Tibial nerve (tissue), 4 donors: ENCODE measurements around the gene LONP1. TPM values are rescaled to one million over a fixed set of nuclear protein-coding genes. Genes with fewer than 3 reads are reported as not detected.

Experiments
- DNase-seq, 2 donors: peaks; one replicate each; pipeline ENCODE4 v3.0.0-alpha.2; 2019; ENCODE audit warnings: low spot score in 2 of 2
- H3K27ac ChIP-seq, 4 donors: fragments of 200-600 bp; sonication (generic) in 3 of 4; one replicate each; pipeline ENCODE4 v1.5.1; 2017 to 2019; ENCODE audit warnings: mild to moderate bottlenecking in 1 of 4
- H3K27me3 ChIP-seq, 2 donors: fragments of 200-600 bp; sonication (generic) in 1 of 2; one replicate each; pipeline versions ENCODE4 v1.5.1 to v1.6.0; 2017 to 2019
- H3K36me3 ChIP-seq, 3 donors: fragments of 200-600 bp; sonication (generic); one replicate each; pipeline ENCODE4 v1.5.1; 2018 to 2019
- H3K4me1 ChIP-seq, 4 donors: fragments of 200-600 bp; sonication (generic) in 3 of 4; one replicate each; pipeline ENCODE4 v1.5.1; 2017 to 2019
- H3K4me3 ChIP-seq, 4 donors: fragments of 200-600 bp; sonication (generic) in 3 of 4; one replicate each; pipeline ENCODE4 v1.5.1; 2017 to 2019; ENCODE audit warnings: mild to moderate bottlenecking in 1 of 4, moderate library complexity in 1 of 4
- H3K9me3 ChIP-seq, 4 donors: fragments of 200-600 bp; sonication (generic) in 3 of 4; one replicate each; pipeline ENCODE4 v1.5.1; 2017 to 2019
- CTCF ChIP-seq, 5 experiments: fragments of 200-600 bp in 3 of 5; fragments of 450-650 bp in 2 of 5; sonication (generic) in 3 of 5; IDR thresholded peaks; one replicate each; pipeline ENCODE4 v1.5.1; 2016 to 2019; ENCODE audit warnings: antibody characterized with exemption in 5 of 5, mild to moderate bottlenecking in 3 of 5, moderate library complexity in 2 of 5
- EP300 ChIP-seq, 2 donors: sonication (generic); formaldehyde crosslinking; IDR thresholded peaks; one replicate each; pipeline ENCODE4 v1.6.1; 2017; ENCODE audit warnings: antibody characterized with exemption in 2 of 2, mild to moderate bottlenecking in 1 of 2
- POLR2A ChIP-seq, 2 donors: fragments of 450-650 bp; IDR thresholded peaks; one replicate each; pipeline ENCODE4 v1.6.1; 2017; ENCODE audit warnings: antibody characterized with exemption in 2 of 2, mild to moderate bottlenecking in 2 of 2, moderate library complexity in 2 of 2
- WGBS, 2 donors: methylation state at CpG; one replicate each; pipeline ENCODE4 v1.1.5; 2018; 5-methylcytosine and 5-hydroxymethylcytosine counted together
- total RNA-seq, 4 donors: library from RNA; depleted of rRNA; stranded (reverse); fragments of >200 nt; gene quantifications; one replicate each; pipeline ENCODE4 v1.1.0, GENCODE V29; 2016

The LONP1 gene
- total RNA-seq, 4 donors from 2014 or later, result 107 to 116 (median 110) TPM

DNA sequence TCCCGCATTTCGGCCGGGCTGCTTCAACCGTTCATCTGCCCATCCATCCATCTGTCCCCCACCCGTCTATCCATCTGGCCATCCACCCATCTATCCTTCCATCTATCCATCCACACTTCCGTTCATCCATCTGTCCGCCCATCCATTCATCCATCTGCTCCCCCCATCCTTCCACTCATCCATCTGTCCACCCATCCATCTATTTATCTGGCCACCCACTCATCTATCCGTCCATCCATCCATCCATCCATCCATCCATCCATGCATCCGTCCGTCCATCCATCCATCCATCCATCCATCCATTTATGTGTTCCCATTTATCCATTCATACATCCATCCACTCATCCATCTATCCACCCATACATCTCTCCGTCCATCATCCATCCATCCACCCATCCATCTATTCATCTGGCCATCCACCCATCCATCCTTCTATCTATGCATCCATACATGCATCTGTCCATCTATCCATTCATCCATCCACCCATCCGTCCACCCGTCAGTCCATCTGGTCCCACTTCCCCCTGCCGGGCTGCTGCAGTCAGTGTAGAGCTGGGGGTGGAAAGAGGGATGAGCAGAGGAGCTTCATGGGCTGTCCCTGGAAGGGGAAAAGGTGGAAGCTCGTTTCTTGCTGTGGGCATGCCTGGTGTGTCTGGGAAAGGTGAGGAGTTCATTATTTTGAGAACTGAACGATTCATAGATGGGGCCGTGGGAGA, 38.4 kb downstream of the LONP1 start:
- Histone ChIP-seq H3K27me3 (no peaks in the 10 kb centered on the region), H3K36me3 (peaks cover 0 to 20% (median 0%) of the 10 kb centered on the region in 3 donors), H3K4me1 (peaks cover 0 to 34% (median 8%) of the 10 kb centered on the region in 4 donors), H3K9me3 (no peaks in the 10 kb centered on the region), H3K4me3 (peak overlapping the region in 3 of 4 donors; percentile 83 to 98 (median 94)), H3K27ac (peak overlapping the region in 3 of 4 donors; percentile 93 to 96 (median 95))
- 64 to 65% methylated on average over 17 of the region's 17 CpGs for WGBS, 2 donors
- no peak for TF ChIP-seq POLR2A (IDR thresholded peaks at IDR 0.05)
- TF ChIP-seq CTCF (IDR thresholded peaks at IDR 0.05), result no peak
- no peak for TF ChIP-seq EP300 (IDR thresholded peaks at IDR 0.05)
- DNase-seq, result no peak

GRCh38 chr19:5680437-5681368, 39.2 kb downstream of the LONP1 start, which contains the start of the genes HSD11B1L and MICOS13:
TSS of gene HSD11B1L (plus strand) at chr19:5681027. CDS start at chr19:5684833, 3,806 bp downstream.
TSS of gene MICOS13 (minus strand) at chr19:5680516. CDS start at chr19:5680486, 30 bp downstream.
- Histone ChIP-seq H3K9me3 (no peaks in the 10 kb centered on the region), H3K27ac (peak within 1 kb of the TSS; percentile 92 to 96 (median 94)), H3K4me3 (peak within 1 kb of the TSS; percentile 61 to 98 (median 88)), H3K27me3 (no peaks in the 10 kb centered on the region), H3K36me3 (peaks cover 0 to 20% (median 0%) of the 10 kb centered on the region in 3 donors), H3K4me1 (peaks cover 0 to 28% (median 8%) of the 10 kb centered on the region in 4 donors)
- WGBS, 2 donors, result 1% methylated on average over 31 to 65 of the region's 94 CpGs
- peak; percentile 99 for DNase-seq
- TF ChIP-seq EP300 (IDR thresholded peaks at IDR 0.05) (peak; percentile 89 to 94), POLR2A (IDR thresholded peaks at IDR 0.05) (peak in 1 of 2 donors; percentile 46), CTCF (IDR thresholded peaks at IDR 0.05) (peak in 1 of 5 experiments; percentile 47)

- peak in 1 of 2 donors; percentile 11 for DNase-seq
Observed at GRCh38 chr19:5680084-5680436, 39.9 kb downstream of the LONP1 start.

GRCh38 chr19:5679289-5680083, 40.5 kb downstream of the LONP1 start:
- WGBS, 2 donors, result 26 to 30% methylated on average over 17 to 23 of the region's 26 CpGs

More at GRCh38 chr19:5680084-5680436, 39.9 kb downstream of the LONP1 start:
- H3K4me1 ChIP-seq, result peaks cover 0 to 28% (median 8%) of the 10 kb centered on the region in 4 donors
- H3K36me3 ChIP-seq, result peaks cover 0 to 20% (median 0%) of the 10 kb centered on the region in 3 donors
- WGBS, 2 donors, result 0 to 1% methylated on average over 18 to 21 of the region's 23 CpGs
- TF ChIP-seq CTCF (IDR thresholded peaks at IDR 0.05) (peak in 1 of 5 experiments; percentile 8), POLR2A (IDR thresholded peaks at IDR 0.05) (no peak)
- peak overlapping the region; percentile 92 to 96 (median 94) for H3K27ac ChIP-seq
- H3K4me3 ChIP-seq, result peak overlapping the region; percentile 61 to 98 (median 88)
- no peaks in the 10 kb centered on the region for H3K9me3 ChIP-seq
- no peaks in the 10 kb centered on the region for H3K27me3 ChIP-seq

More at GRCh38 chr19:5679289-5680083, 40.5 kb downstream of the LONP1 start:
- TF ChIP-seq CTCF (IDR thresholded peaks at IDR 0.05), result no peak
- no peak for TF ChIP-seq EP300 (IDR thresholded peaks at IDR 0.05)
- no peak for TF ChIP-seq POLR2A (IDR thresholded peaks at IDR 0.05)
- no peaks in the 10 kb centered on the region for H3K27me3 ChIP-seq
- H3K27ac ChIP-seq, result peak overlapping the region; percentile 92 to 96 (median 94)
- no peaks in the 10 kb centered on the region for H3K9me3 ChIP-seq
- H3K36me3 ChIP-seq, result peaks cover 0 to 20% (median 0%) of the 10 kb centered on the region in 3 donors
- no peak for DNase-seq
- H3K4me1 ChIP-seq, result peaks cover 0 to 28% (median 8%) of the 10 kb centered on the region in 4 donors
- H3K4me3 ChIP-seq, result peak overlapping the region; percentile 61 to 98 (median 88)
